Activated CD4-positive, alpha-beta T cell treated with anti-CD3 and anti-CD28 coated beads, Interleukin-2, amount 50 U/mL, for 1 hour (primary cell): ENCODE measurements around the gene CRB1.
"Not testable (repeated sequence)": the region's sequence is repeated elsewhere in the genome, so short reads cannot be mapped to it uniquely, and the experiment has no call there.

Experiments used
- DNase-seq: peaks from one replicate; pipeline ENCODE4 v3.0.0-alpha.2; 2020

Gene CRB1

GRCh38 chr1:197404774-197405173 lies 136.7 kb downstream of the CRB1 start:
- DNase-seq = not testable (repeated sequence)

GRCh38 chr1:197405614-197406013 lies 137.6 kb downstream of the CRB1 start:
- not testable (repeated sequence) for DNase-seq

- DNase-seq = no peak
Observed at GRCh38 chr1:197413564-197413963, 145.5 kb downstream of the CRB1 start.

GRCh38 chr1:197415221-197415620 lies 147.2 kb downstream of the CRB1 start:
- DNase-seq = no peak

GRCh38 chr1:197418693-197419092 lies 150.6 kb downstream of the CRB1 start:
- no peak for DNase-seq

GRCh38 chr1:197422993-197423392 lies 154.9 kb downstream of the CRB1 start:
- no peak for DNase-seq

- DNase-seq = no peak
Observed at GRCh38 chr1:197424380-197424779, 156.3 kb downstream of the CRB1 start.

GRCh38 chr1:197429372-197429771 lies 161.3 kb downstream of the CRB1 start:
- no peak for DNase-seq

GRCh38 chr1:197435224-197435623 lies 167.2 kb downstream of the CRB1 start:
- DNase-seq = no peak

- no peak for DNase-seq
Observed at GRCh38 chr1:197437601-197438000, 169.5 kb downstream of the CRB1 start.

GRCh38 chr1:197438010-197438790 lies 170.1 kb downstream of the CRB1 start:
- DNase-seq = no peak

GRCh38 chr1:197439708-197440280 lies 171.7 kb downstream of the CRB1 start:
- DNase-seq = no peak

GRCh38 chr1:197440715-197441114 lies 172.7 kb downstream of the CRB1 start:
- DNase-seq = no peak

GRCh38 chr1:197441999-197442414 lies 174.0 kb downstream of the CRB1 start:
- DNase-seq = no peak

- no peak for DNase-seq
Observed at GRCh38 chr1:197444755-197445154, 176.7 kb downstream of the CRB1 start.

GRCh38 chr1:197448121-197448779 lies 180.2 kb downstream of the CRB1 start:
- DNase-seq = no peak

- DNase-seq = no peak
Observed at GRCh38 chr1:197451381-197451780, 183.3 kb downstream of the CRB1 start.

- no peak for DNase-seq
Observed at GRCh38 chr1:197453376-197454058, 185.5 kb downstream of the CRB1 start.

- no peak for DNase-seq
Observed at GRCh38 chr1:197462539-197462938, 194.5 kb downstream of the CRB1 start.

GRCh38 chr1:197463142-197463541 lies 195.1 kb downstream of the CRB1 start:
- DNase-seq = no peak

GRCh38 chr1:197464044-197464443 lies 196.0 kb downstream of the CRB1 start:
- DNase-seq = no peak

GRCh38 chr1:197465528-197466327 lies 197.7 kb downstream of the CRB1 start:
- no peak for DNase-seq

- no peak for DNase-seq
Observed at GRCh38 chr1:197466813-197467212, 198.8 kb downstream of the CRB1 start.
